GM23248 (cell line): Measurements from ENCODE around the gene BAHCC1. TPM values are rescaled to one million over a fixed set of nuclear protein-coding genes. Genes with fewer than 3 reads are reported as not detected.

Experiments used
- DNase-seq: peaks from one replicate; pipeline ENCODE4 v3.0.0-alpha.2; 2015
- H2AFZ ChIP-seq: fragments of 200-600 bp; sonication (generic); 2 replicates; pipeline ENCODE4 v1.6.1; 2016; ENCODE audit warnings: antibody characterized with exemption
- H3F3A ChIP-seq: fragments of 200-600 bp; sonication (generic); 2 replicates; pipeline ENCODE4 v1.6.1; 2016; ENCODE audit warnings: mild to moderate bottlenecking, antibody characterized with exemption, mixed run types; ENCODE audit not compliant: insufficient read depth
- H3K27ac ChIP-seq: fragments of 200-600 bp; sonication (generic); 2 replicates; pipeline ENCODE4 v1.5.1; 2016; ENCODE audit warnings: mild to moderate bottlenecking
- H3K27me3 ChIP-seq: fragments of 200-600 bp; sonication (generic); replicated peaks from 2 replicates; pipeline ENCODE4 v1.6.1; 2016; ENCODE audit warnings: mild to moderate bottlenecking; ENCODE audit not compliant: insufficient read depth
- H3K36me3 ChIP-seq: fragments of 200-600 bp; sonication (generic); 2 replicates; pipeline ENCODE4 v1.6.1; 2016; ENCODE audit warnings: low read depth, mild to moderate bottlenecking
- H3K4me1 ChIP-seq: fragments of 200-600 bp; sonication (generic); 2 replicates; pipeline ENCODE4 v1.6.1; 2016; ENCODE audit warnings: mild to moderate bottlenecking; ENCODE audit not compliant: insufficient read depth
- H3K4me2 ChIP-seq: fragments of 200-600 bp; sonication (generic); one replicate; pipeline ENCODE4 v1.6.1; 2016; ENCODE audit warnings: mild to moderate bottlenecking; ENCODE audit not compliant: unreplicated experiment
- H3K4me3 ChIP-seq: fragments of 200-600 bp; sonication (generic); 2 replicates; pipeline ENCODE4 v1.5.1; 2016; ENCODE audit warnings: mild to moderate bottlenecking
- H3K79me2 ChIP-seq: fragments of 200-600 bp; sonication (generic); 2 replicates; pipeline ENCODE4 v1.6.1; 2016; ENCODE audit warnings: mild to moderate bottlenecking; ENCODE audit not compliant: insufficient read depth
- H3K9ac ChIP-seq: fragments of 200-600 bp; sonication (generic); 2 replicates; pipeline ENCODE4 v1.6.1; 2016; ENCODE audit warnings: mild to moderate bottlenecking
- H3K9me2 ChIP-seq: fragments of 200-600 bp; sonication (generic); 2 replicates; pipeline ENCODE4 v1.6.1; 2016; ENCODE audit warnings: mixed run types, mild to moderate bottlenecking, moderate library complexity; ENCODE audit not compliant: insufficient read depth
- H3K9me3 ChIP-seq: fragments of 200-600 bp; sonication (generic); one replicate; pipeline ENCODE4 v1.6.1; 2017; ENCODE audit warnings: low read depth
- H4K20me1 ChIP-seq: fragments of 200-600 bp; sonication (generic); 2 replicates; pipeline ENCODE4 v1.6.0; 2016; ENCODE audit not compliant: insufficient read depth
- EZH2 ChIP-seq: fragments of 200-600 bp; sonication (generic); IDR thresholded peaks from 2 replicates; pipeline ENCODE4 v1.6.1; 2018; ENCODE audit warnings: antibody characterized with exemption, mild to moderate bottlenecking; ENCODE audit not compliant: insufficient read depth, poor library complexity, severe bottlenecking
- EZH2phosphoT487 ChIP-seq: fragments of 200-600 bp; sonication (generic); IDR thresholded peaks from 2 replicates; pipeline ENCODE4 v1.6.1; 2018; ENCODE audit warnings: antibody characterized with exemption, moderate library complexity, mild to moderate bottlenecking, low read depth; ENCODE audit not compliant: insufficient read depth
- WGBS, 2 experiments: methylation state at CpG; one replicate each; pipeline ENCODE4 v1.1.6; 2015 to 2017; ENCODE audit warnings: low lambda C conversion rate in 2 of 2, low coverage in 1 of 2; ENCODE audit errors: missing lambda C conversion rate in 2 of 2; 5-methylcytosine and 5-hydroxymethylcytosine counted together
- in situ Hi-C: fragments of 300-500 bp; cut with MboI; formaldehyde crosslinking; loops from 2 replicates; pipeline ENCODE4 v1.15.0; 2020
- polyA plus RNA-seq: library from polyadenylated mRNA; unstranded; fragments of >200 nt; fragmentation: Nextera tagmentation; extraction: Ambion mirVana; gene quantifications from 2 replicates; pipeline ENCODE4 v1.2.1, GENCODE V29; 2016
- total RNA-seq: library from RNA; depleted of rRNA; stranded (reverse); fragments of >200 nt; shearing (Covaris generic); gene quantifications from 2 replicates; pipeline ENCODE4 v1.2.3, GENCODE V29; 2014

BAHCC1 gene
- total and polyA plus RNA-seq, 2 experiments from 2014 or later = 1.3 to 3.0 TPM

DNA sequence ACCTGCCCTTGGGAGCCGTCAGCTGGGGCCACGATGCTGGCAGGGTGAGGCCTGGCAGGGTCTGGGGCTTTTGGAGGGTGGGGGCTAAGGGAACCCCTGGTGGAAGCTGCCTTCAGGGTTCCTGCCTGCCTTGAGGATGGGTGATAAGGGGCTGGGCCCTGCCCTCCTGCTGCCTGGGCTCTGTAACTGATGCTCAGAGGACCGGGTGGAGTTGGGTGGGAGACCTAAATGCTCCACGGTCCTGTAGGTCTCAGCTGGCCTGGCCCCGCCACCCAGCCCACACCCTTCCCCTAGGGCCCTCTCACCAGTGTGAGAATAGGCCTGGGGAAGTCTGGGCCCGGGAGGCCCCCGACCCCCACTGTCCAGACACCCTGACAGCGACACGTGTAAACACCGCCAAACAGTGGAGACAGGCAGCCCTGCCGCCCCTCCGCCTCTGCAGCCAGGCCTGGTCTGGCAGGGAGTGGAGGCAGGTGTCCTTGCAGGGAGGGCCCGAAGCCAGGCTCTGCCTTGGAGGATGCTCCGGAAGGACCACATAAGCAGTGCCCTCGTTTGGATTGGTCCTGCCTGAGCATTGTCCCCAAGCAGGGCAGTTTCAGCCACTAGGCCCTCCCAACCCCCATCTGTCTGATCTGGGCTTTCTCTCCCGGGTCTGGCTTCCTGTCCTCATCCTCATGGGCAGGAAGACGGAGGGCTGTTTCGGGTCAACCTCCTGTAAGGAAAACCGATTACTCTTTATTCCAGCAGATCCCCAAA is 6.5 kb upstream of the BAHCC1 start:
- no peak overlapping the region for H2AFZ ChIP-seq
- no peaks in the 10 kb centered on the region for H4K20me1 ChIP-seq
- H3K27ac ChIP-seq = no peak overlapping the region
- no peaks in the 10 kb centered on the region for H3K9me2 ChIP-seq
- no peaks in the 10 kb centered on the region for H3K27me3 ChIP-seq
- H3K9me3 ChIP-seq = no peaks in the 10 kb centered on the region
- in situ Hi-C loops = no loop called here
- H3K79me2 ChIP-seq = peaks cover 54% of the 10 kb centered on the region
- no peaks in the 10 kb centered on the region for H3K36me3 ChIP-seq
- H3K4me2 ChIP-seq = peak overlapping the region; percentile 92
- 81 to 88% methylated on average over 17 to 19 of the region's 19 CpGs for WGBS, 2 experiments
- DNase-seq = no peak
- peaks cover 16% of the 10 kb centered on the region for H3K4me1 ChIP-seq
- H3F3A ChIP-seq = peaks cover 9% of the 10 kb centered on the region; the same call in 1 of the 2 replicates
- TF ChIP-seq EZH2phosphoT487 (no peak), EZH2 (no peak)
- H3K9ac ChIP-seq = 0 out of 2 replicates have a peak overlapping the region, but pooled peaks have one; percentile 91
- H3K4me3 ChIP-seq = no peak overlapping the region

DNA sequence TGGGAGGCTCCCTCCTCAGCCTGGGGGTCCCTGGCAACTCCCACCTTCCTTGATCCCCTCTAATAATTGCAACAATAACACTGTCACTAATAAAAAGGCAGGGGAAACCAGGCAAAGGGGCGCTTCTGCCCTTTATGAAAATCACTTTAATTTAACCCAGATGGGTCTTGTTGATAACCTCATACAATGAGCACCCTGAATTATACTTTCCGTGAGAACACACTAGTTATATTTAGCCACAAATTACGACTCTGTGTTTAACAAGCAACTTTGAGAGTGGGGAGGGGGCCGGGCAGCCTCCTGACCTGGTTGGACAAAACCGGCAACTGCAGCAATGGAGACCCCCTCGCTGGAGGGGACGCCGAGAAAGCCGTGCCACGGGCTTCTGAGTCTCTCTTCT is 5.7 kb upstream of the BAHCC1 start:
- DNase-seq = no peak
- Histone ChIP-seq H3K27ac (no peak overlapping the region), H2AFZ (no peak overlapping the region), H3K9ac (no peak overlapping the region), H3K36me3 (no peaks in the 10 kb centered on the region), H3K79me2 (peaks cover 54% of the 10 kb centered on the region), H3K4me3 (no peak overlapping the region), H3K4me1 (peaks cover 21% of the 10 kb centered on the region), H3K9me2 (no peaks in the 10 kb centered on the region), H3K27me3 (no peaks in the 10 kb centered on the region), H3K4me2 (no peak overlapping the region), H4K20me1 (no peaks in the 10 kb centered on the region), H3F3A (peaks cover 14% of the 10 kb centered on the region), H3K9me3 (no peaks in the 10 kb centered on the region)
- in situ Hi-C loops = no loop called here
- 73 to 74% methylated on average over 10 of the region's 10 CpGs for WGBS, 2 experiments
- TF ChIP-seq EZH2phosphoT487 (no peak), EZH2 (no peak)

DNA sequence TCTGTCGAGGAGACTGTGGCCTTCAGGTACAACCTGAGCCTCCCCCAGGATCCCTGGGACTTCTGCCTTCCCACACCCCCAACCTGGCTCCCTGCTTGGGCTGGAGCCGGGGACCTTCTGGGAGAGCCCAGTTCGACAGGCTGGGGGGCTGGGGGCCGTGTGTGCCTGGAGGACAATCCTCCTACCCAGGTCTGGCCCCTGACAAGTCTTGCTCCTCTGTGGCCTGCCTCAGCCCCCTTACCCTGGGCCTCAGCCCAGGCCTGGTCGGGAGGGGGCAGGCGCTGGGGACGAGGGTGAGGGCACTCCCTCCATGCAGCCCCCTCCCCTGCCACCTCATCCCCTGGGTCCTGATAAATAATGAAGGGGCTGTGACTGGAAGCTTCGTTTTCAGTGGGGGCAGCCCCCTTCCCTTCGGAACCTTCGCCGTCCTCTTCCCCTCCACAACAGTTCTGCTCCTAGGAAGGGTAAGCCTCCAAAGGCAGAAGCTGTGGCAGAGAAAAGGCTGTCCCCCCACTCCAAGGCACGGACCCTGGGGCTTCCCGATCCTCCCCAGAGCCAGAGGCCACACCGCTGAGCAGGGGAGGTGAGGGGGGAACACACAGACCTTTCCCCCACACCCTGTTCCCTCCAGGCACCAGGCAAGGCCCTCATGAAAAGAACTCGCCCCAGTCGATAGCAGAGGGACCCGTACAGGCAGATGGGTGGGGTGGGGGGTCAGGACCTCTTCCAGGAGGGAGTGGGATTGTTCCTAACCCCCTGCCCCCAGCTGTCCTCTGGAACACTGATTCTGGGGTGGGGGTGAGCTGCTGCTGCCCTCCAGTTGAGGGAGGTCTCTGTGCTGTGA is 5.0 kb upstream of the BAHCC1 start:
- no peaks in the 10 kb centered on the region for H3K36me3 ChIP-seq
- no peak for DNase-seq
- H3K79me2 ChIP-seq = peaks cover 54% of the 10 kb centered on the region
- no peak overlapping the region for H3K4me3 ChIP-seq
- no peaks in the 10 kb centered on the region for H3K27me3 ChIP-seq
- WGBS, 2 experiments = 89 to 91% methylated on average over 17 of the region's 17 CpGs
- no peaks in the 10 kb centered on the region for H3K9me2 ChIP-seq
- peaks cover 16% of the 10 kb centered on the region for H3F3A ChIP-seq
- H3K4me2 ChIP-seq = no peak overlapping the region
- TF ChIP-seq EZH2 = no peak
- H3K27ac ChIP-seq = no peak overlapping the region
- H3K9ac ChIP-seq = no peak overlapping the region
- in situ Hi-C loops = no loop called here
- H3K4me1 ChIP-seq = peaks cover 25% of the 10 kb centered on the region
- H2AFZ ChIP-seq = no peak overlapping the region
- no peaks in the 10 kb centered on the region for H4K20me1 ChIP-seq
- H3K9me3 ChIP-seq = no peaks in the 10 kb centered on the region

- Histone ChIP-seq H3K27ac (no peak overlapping the region), H2AFZ (no peak overlapping the region), H3K4me3 (no peak overlapping the region), H3K9me2 (no peaks in the 10 kb centered on the region), H3K9me3 (no peaks in the 10 kb centered on the region), H3K4me2 (no peak overlapping the region), H4K20me1 (no peaks in the 10 kb centered on the region), H3K79me2 (peaks cover 57% of the 10 kb centered on the region), H3K36me3 (no peaks in the 10 kb centered on the region), H3F3A (peaks cover 10% of the 10 kb centered on the region), H3K4me1 (peaks cover 25% of the 10 kb centered on the region), H3K9ac (no peak overlapping the region), H3K27me3 (no peaks in the 10 kb centered on the region)
- TF ChIP-seq EZH2 (no peak), EZH2phosphoT487 (no peak)
- DNase-seq = no peak
- in situ Hi-C loops = no loop called here
- 94 to 96% methylated on average over 13 of the region's 13 CpGs for WGBS, 2 experiments
Measured at GRCh38 chr17:81390873-81391255, 4.4 kb upstream of the BAHCC1 start.
